ENCODE data around the gene ZNF765.
A peak's percentile ranks its signal among the peaks of the same experiment; 100 is the strongest.
"Not testable (repeated sequence)": the region's sequence is repeated elsewhere in the genome, so short reads cannot be mapped to it uniquely, and the experiment has no call there.

Gene ZNF765

DNA sequence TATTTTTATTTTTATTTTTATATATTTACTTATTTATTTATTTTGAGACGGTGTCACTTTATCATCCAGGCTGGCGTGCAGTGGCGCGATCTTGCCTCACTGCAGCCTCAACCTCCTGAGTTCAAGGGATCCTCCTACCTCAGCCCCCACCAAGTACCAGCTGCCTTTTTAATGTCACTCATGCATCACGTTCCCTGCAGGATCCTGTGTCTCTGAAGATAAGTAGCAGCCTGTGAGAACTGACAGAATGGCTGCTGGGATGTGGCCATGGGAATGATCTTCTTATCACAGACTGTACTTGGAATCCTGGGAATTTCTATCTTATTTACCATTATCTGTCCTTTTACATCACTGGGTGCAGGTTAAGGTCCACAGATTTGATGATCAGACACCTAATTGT lies 27.6 kb downstream of the ZNF765 start:
- DNase-seq: no peak

- DNase-seq: not testable (repeated sequence)
These were observed 28.1 kb downstream of the ZNF765 start for GRCh38 chr19:53423074-53423473.

DNA sequence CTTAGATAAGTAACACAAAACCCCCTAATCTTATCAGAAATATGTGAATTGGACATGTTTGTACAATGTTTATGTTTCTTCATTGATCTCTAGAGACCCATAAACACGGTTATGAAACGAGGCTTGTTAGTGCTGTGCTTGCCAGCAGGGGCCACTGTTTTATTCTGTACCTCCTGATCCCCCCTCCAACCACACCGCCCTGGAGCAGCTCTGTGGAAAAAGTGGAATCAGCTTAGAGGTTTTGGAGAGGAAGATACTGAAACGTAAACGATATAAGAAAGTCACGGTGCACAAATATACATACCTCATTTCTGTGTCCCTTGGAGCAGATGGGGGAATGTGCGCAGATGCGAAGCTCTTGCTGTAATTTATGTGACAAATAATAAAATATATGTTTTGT lies 28.7 kb downstream of the ZNF765 start:
- DNase-seq: not testable (repeated sequence)

- peak; percentile 61 for DNase-seq
These were observed 30.1 kb downstream of the ZNF765 start for GRCh38 chr19:53424968-53425597.

GRCh38 chr19:53431399-53432087 lies 36.6 kb downstream of the ZNF765 start, which contains the start of gene ZNF761:
Gene ZNF761 (plus strand): TSS chr19:53431984. CDS start chr19:53447269, 15,285 bp downstream.
- DNase-seq: peak; percentile 98

DNA sequence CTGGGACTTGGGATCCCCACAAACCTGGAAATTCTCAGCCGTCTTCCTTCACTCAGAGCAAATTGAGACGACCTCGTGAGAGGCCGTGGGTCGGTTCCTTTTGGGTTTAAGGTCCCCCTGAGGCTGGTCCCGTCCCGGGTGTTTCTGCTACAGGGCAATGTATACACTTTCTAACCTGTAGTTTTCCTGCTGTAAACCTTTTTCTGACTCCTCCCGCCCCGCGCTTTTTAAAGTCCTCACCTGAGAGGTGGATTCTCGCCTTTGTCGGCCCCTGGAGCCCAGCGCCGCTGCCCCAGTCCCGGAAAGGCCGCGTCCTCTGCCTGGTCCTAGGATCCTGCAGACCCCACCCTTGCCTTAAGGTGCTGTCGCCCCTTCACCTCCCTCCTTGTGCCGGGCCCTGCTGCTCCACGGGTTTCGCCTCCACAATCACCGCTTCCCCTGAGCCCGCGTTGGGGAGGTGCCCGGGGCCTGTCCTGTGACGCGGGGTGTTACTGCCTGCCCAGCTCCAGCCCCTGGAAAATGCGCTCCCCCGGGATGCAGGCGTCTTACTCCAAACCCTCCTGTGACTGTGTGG lies 37.2 kb downstream of the ZNF765 start:
- no peak for DNase-seq

- not testable (repeated sequence) for DNase-seq
These were observed 48.9 kb downstream of the ZNF765 start for GRCh38 chr19:53443809-53444208.

- DNase-seq: not testable (repeated sequence)
These were observed 52.2 kb downstream of the ZNF765 start for GRCh38 chr19:53447196-53447595.

DNA sequence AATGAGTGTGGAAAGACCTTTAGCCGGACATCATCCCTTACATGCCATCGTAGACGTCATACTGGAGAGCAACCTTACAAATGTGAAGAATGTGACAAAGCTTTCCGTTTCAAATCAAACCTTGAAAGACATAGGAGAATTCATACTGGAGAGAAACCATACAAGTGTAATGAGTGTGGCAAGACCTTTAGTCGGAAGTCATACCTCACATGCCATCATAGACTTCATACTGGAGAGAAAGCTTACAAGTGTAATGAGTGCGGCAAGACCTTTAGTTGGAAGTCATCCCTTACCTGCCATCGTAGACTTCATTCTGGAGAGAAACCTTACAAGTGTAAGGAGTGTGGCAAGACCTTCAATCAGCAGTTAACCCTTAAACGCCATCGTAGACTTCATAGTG lies 60.9 kb downstream of the ZNF765 start:
- DNase-seq: no peak

GRCh38 chr19:53460131-53460721 lies 65.3 kb downstream of the ZNF765 start:
- DNase-seq: not testable (repeated sequence)

GRCh38 chr19:53461866-53462265 lies 66.9 kb downstream of the ZNF765 start:
- no peak for DNase-seq

DNA sequence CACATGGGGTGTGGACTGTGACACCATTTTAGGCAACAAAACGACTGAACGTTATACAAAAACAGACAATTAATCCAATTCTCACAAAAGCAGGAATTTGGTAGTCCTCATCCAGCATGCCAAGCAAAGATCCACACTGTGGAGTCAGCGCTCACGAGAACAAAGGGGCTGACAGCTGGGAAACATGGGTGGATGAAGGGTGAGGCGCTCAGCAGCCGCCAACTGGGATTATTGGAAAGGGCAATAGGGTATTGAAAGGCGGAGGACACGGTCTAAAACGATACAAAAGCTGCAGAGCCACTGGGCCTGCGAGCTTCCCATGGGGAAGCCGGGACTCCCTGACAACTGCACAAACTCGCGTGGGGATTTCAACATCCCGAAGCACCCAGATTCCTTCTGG lies 67.9 kb downstream of the ZNF765 start:
- no peak for DNase-seq

- DNase-seq: no peak
These were observed 68.3 kb downstream of the ZNF765 start for GRCh38 chr19:53463263-53463662.

- DNase-seq: peak; percentile 2
These were observed 72.0 kb downstream of the ZNF765 start for GRCh38 chr19:53466726-53467484.

- DNase-seq: peak; percentile 99
These were observed 72.7 kb downstream of the ZNF765 start, which contains the start of gene ZNF813 for GRCh38 chr19:53467485-53468262. Gene ZNF813 (plus strand): TSS chr19:53467733. CDS start chr19:53483823, 16,090 bp downstream.

DNA sequence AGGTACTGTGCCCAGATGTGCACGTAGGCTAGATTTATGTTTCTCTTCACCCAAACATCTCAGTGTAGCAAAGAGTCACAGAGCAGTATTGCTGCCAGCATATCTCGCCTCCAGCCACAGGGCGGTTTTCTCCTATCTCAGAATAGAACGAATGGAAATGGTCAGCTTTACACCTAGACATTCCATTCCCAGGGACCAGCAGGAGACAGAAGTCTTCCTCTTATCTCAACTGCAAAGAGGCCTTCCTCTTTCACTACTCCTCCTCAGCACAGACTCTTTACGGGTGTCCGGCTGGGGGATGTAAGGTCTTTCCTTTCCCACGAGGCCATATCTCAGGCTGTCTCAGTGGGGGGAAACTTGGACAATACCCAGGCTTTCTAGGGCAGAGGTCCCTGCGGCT lies 73.7 kb downstream of the ZNF765 start:
- not testable (repeated sequence) for DNase-seq

GRCh38 chr19:53471916-53472315 lies 77.0 kb downstream of the ZNF765 start:
- no peak for DNase-seq

GRCh38 chr19:53474832-53475231 lies 79.9 kb downstream of the ZNF765 start:
- DNase-seq: not testable (repeated sequence)

GRCh38 chr19:53475470-53475869 lies 80.5 kb downstream of the ZNF765 start:
- not testable (repeated sequence) for DNase-seq
